Upper lobe of left lung (tissue), 6 donors: ENCODE data around the gene CDH5. TPM values are rescaled to one million over a fixed set of nuclear protein-coding genes. Genes with fewer than 3 reads are reported as not detected.
A peak's percentile ranks its signal among the peaks of the same experiment; 100 is the strongest.

ENCODE experiments used
- ATAC-seq, 2 donors: fragments of 200-7000 bp; cut with Tn5 transposase; one replicate each; pipeline ENCODE4 v1.9.1; 2022; ENCODE audit warnings: mild to moderate bottlenecking in 2 of 2, moderate library complexity in 2 of 2; ENCODE audit not compliant: low FRiP score in 2 of 2
- DNase-seq, 2 donors: peaks; one replicate each; pipeline ENCODE4 v3.0.0-alpha.2; 2019 to 2020
- H3K27ac ChIP-seq, 4 donors: fragments of 200-600 bp; sonication (generic); one replicate each; pipeline ENCODE4 v1.5.1; 2016 to 2019
- H3K27me3 ChIP-seq, 4 donors: fragments of 200-600 bp; sonication (generic); one replicate each; pipeline ENCODE4 v1.5.1; 2017 to 2019
- H3K36me3 ChIP-seq, 4 donors: fragments of 200-600 bp; sonication (generic); one replicate each; pipeline ENCODE4 v1.5.1; 2016 to 2019
- H3K4me1 ChIP-seq, 4 donors: fragments of 200-600 bp; sonication (generic); one replicate each; pipeline ENCODE4 v1.5.1; 2018 to 2019
- H3K4me3 ChIP-seq, 4 donors: fragments of 200-600 bp; sonication (generic); one replicate each; pipeline ENCODE4 v1.5.1; 2017 to 2019; ENCODE audit warnings: mild to moderate bottlenecking in 2 of 4, moderate library complexity in 1 of 4
- H3K9me3 ChIP-seq, 4 donors: fragments of 200-600 bp; sonication (generic); one replicate each; pipeline ENCODE4 v1.5.1; 2018 to 2019
- EP300 ChIP-seq, 4 donors: sonication (generic); formaldehyde crosslinking; IDR thresholded peaks; one replicate each; pipeline ENCODE4 v1.5.1; 2017; ENCODE audit warnings: antibody characterized with exemption in 4 of 4, control low read depth in 2 of 4
- POLR2A ChIP-seq, 4 donors: fragments of 450-650 bp; IDR thresholded peaks; one replicate each; pipeline ENCODE4 v1.5.1; 2016 to 2017; ENCODE audit warnings: antibody characterized with exemption in 4 of 4, mild to moderate bottlenecking in 2 of 4
- POLR2AphosphoS5 ChIP-seq, 2 donors: sonication (generic); formaldehyde crosslinking; IDR thresholded peaks; one replicate each; pipeline ENCODE4 v1.5.1; 2017; ENCODE audit warnings: antibody characterized with exemption in 2 of 2
- WGBS, 2 donors: methylation state at CpG; one replicate each; pipeline ENCODE4 v1.1.5; 2017 to 2018; 5-methylcytosine and 5-hydroxymethylcytosine counted together
- total RNA-seq, 6 donors: library from RNA; depleted of rRNA in 4 of 6; stranded (reverse); fragments of >200 nt in 4 of 6; gene quantifications; one replicate each; pipeline versions ENCODE4 v1.1.0 to v1.2.1, GENCODE V29; 2016 to 2021
- TF ChIP-seq, protein P1 (sequence below), 6 experiments: fragments of 450-650 bp in 4 of 6; fragments of 200-600 bp in 2 of 6; sonication (generic) in 2 of 6; IDR thresholded peaks; one replicate each; pipeline ENCODE4 v1.5.1; 2016 to 2019; ENCODE audit warnings: antibody characterized with exemption in 6 of 6
- donor health status: DM: no; HTN: no; CAD: no; lungs with moderate emphysema.
- donor health status: DM: no; HTN: yes; CAD: no; lungs with severe emphysema.

Gene CDH5
- total RNA-seq, 6 donors from 2014 or later = 54.5 to 146 (median 89.8) TPM

DNA sequence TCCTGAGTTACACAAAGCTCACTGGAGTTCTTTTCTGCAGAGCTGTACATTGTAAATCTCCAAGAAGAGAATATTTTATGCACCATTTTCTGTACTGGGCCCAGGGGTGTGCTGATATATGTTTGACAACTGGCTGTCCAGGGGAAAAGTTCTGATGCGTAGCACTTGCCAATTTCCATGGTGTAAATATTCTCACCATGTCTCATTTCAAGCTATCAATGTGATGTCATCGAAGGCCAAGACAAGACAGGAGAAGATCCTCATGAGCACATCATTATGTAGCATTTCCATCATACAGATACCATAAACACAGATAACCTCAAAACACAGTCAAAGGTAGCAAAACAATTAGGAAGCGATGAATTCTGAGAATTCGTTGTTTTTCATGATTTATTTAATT, 18.9 kb downstream of the CDH5 start:
- Histone ChIP-seq H3K36me3 (peaks cover 0 to 38% (median 4%) of the 10 kb centered on the region in 4 donors), H3K27me3 (no peaks in the 10 kb centered on the region), H3K27ac (no peak overlapping the region), H3K9me3 (no peaks in the 10 kb centered on the region), H3K4me3 (no peak overlapping the region), H3K4me1 (peaks cover 7 to 26% (median 14%) of the 10 kb centered on the region in 4 donors)
- no peak for ATAC-seq
- DNase-seq = no peak
- WGBS, 2 donors = 84 to 85% methylated on average over 4 of the region's 4 CpGs
- TF ChIP-seq POLR2A (IDR thresholded peaks at IDR 0.05) (no peak), EP300 (IDR thresholded peaks at IDR 0.05) (no peak), POLR2AphosphoS5 (IDR thresholded peaks at IDR 0.05) (no peak)
- TF ChIP-seq, protein P1, sequence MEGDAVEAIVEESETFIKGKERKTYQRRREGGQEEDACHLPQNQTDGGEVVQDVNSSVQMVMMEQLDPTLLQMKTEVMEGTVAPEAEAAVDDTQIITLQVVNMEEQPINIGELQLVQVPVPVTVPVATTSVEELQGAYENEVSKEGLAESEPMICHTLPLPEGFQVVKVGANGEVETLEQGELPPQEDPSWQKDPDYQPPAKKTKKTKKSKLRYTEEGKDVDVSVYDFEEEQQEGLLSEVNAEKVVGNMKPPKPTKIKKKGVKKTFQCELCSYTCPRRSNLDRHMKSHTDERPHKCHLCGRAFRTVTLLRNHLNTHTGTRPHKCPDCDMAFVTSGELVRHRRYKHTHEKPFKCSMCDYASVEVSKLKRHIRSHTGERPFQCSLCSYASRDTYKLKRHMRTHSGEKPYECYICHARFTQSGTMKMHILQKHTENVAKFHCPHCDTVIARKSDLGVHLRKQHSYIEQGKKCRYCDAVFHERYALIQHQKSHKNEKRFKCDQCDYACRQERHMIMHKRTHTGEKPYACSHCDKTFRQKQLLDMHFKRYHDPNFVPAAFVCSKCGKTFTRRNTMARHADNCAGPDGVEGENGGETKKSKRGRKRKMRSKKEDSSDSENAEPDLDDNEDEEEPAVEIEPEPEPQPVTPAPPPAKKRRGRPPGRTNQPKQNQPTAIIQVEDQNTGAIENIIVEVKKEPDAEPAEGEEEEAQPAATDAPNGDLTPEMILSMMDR (IDR thresholded peaks at IDR 0.05) = no peak

DNA sequence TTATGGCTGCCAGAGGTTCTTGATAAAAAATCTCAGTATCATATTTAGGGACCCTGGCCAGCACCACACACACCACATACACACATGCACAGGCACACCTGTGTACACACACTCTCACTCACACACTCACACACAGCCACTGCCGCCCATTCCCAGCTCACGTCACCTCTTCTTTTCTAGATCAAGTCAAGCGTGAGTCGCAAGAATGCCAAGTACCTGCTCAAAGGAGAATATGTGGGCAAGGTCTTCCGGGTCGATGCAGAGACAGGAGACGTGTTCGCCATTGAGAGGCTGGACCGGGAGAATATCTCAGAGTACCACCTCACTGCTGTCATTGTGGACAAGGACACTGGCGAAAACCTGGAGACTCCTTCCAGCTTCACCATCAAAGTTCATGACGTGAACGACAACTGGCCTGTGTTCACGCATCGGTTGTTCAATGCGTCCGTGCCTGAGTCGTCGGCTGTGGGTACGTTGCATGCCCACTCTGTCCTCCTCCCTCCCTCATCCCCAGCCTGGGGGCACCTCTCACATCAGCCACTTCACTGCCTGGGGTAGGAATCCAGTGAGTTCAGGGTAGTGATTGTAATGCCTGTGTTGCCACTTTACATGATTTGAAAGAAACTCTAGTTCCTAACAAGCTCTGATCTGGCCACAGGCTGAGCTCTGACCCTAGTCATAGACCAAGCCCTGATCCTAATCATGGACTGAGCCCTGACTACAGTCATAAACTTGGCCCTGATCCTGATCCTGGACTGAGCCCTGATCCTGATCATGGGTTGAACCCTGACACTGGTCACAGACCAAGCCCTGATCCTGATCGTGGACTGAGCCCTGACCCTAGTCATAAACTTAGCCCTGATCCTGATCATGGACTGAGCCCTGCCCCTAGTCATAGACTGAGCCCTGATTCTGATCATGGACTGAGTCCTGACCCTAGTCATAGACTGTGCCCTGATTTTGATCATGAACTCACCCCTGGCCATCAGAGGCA, 20.4 kb downstream of the CDH5 start:
- peaks cover 6 to 14% (median 12%) of the 10 kb centered on the region in 4 donors for H3K4me1 ChIP-seq
- DNase-seq (peak in 1 of 2 donors; percentile 6), ATAC-seq (no peak)
- H3K4me3 ChIP-seq = no peak overlapping the region
- H3K27ac ChIP-seq = peak overlapping the region in 3 of 4 donors; percentile 30 to 73 (median 49)
- H3K9me3 ChIP-seq = no peaks in the 10 kb centered on the region
- TF ChIP-seq POLR2A (IDR thresholded peaks at IDR 0.05) (no peak), POLR2AphosphoS5 (IDR thresholded peaks at IDR 0.05) (no peak), EP300 (IDR thresholded peaks at IDR 0.05) (no peak)
- TF ChIP-seq, protein P1 (IDR thresholded peaks at IDR 0.05) = no peak
- 68 to 83% methylated on average over 17 to 20 of the region's 20 CpGs for WGBS, 2 donors
- peaks cover 0 to 43% (median 7%) of the 10 kb centered on the region in 4 donors for H3K36me3 ChIP-seq
- H3K27me3 ChIP-seq = no peaks in the 10 kb centered on the region

DNA sequence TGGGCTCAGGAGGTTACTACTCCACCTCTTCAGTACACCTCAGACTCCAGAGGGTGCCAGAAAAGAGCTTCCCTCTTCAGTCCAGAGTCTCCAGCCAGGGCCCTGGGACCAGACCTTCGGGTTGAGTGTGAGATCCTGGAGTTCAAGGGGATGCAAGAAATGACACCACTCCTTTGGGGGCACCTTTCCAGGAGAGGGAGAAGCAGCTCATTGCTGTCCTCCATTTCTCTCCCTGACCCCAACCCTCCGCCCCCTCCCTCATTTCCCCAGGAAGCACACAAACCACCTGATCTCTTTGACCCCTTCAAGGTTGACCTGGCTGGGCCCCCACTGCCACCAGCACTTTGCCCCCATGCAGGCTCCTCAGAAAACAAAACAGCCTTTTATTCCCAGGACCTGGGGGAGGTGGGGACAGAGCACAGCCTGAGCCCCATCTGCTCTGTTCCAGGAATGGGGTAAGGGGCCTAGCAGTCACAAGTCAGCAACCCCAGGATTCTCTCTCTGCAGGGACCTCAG, 21.4 kb downstream of the CDH5 start:
- peaks cover 0 to 50% (median 7%) of the 10 kb centered on the region in 4 donors for H3K36me3 ChIP-seq
- H3K9me3 ChIP-seq = no peaks in the 10 kb centered on the region
- peaks cover 6 to 15% (median 11%) of the 10 kb centered on the region in 4 donors for H3K4me1 ChIP-seq
- peak overlapping the region in 3 of 4 donors; percentile 30 to 73 (median 49) for H3K27ac ChIP-seq
- H3K4me3 ChIP-seq = no peak overlapping the region
- WGBS, 2 donors = 80 to 92% methylated on average over 2 of the region's 2 CpGs
- DNase-seq = peak in 1 of 2 donors; percentile 1
- TF ChIP-seq POLR2AphosphoS5 (IDR thresholded peaks at IDR 0.05) = no peak
- TF ChIP-seq EP300 (IDR thresholded peaks at IDR 0.05) = no peak
- TF ChIP-seq, protein P1 (IDR thresholded peaks at IDR 0.05) = no peak
- no peak for TF ChIP-seq POLR2A (IDR thresholded peaks at IDR 0.05)
- ATAC-seq = no peak
- H3K27me3 ChIP-seq = no peaks in the 10 kb centered on the region

DNA sequence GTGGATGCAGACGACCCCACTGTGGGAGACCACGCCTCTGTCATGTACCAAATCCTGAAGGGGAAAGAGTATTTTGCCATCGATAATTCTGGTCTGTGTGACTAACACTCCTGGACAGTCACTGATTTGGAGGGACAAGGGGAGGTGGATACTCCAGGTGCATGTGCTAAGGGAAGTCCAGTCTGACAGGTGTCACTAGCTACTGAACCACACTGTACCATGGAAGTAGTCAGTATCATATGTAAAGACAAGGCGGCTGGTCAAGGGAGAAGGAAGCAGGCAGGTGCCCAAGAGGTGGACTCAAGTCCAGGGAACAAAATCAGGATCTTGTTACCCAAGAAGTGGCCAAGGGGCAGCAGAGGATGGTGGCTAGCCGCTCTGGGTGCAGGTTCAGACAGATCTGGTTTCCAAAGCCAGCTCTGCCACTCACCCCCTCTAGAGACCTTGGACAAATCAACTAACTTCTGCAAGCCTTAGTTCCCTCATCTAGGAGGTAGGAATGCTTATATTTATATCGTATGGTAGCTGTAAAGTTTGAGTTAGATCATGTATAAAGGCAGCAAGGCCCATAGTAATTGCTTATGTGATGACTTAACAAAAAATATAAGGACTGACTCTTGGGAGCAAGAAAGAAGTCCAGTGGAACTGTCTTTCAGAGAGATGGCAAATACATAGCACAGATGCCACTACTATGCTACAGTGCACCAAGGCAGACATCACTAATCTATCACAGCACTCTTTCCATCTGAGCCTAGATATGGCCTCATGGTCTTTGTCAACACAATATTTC, 22.1 kb downstream of the CDH5 start:
- H3K9me3 ChIP-seq = no peaks in the 10 kb centered on the region
- H3K4me3 ChIP-seq = no peak overlapping the region
- H3K27me3 ChIP-seq = no peaks in the 10 kb centered on the region
- H3K36me3 ChIP-seq = peaks cover 0 to 55% (median 7%) of the 10 kb centered on the region in 4 donors
- WGBS, 2 donors = 70 to 88% methylated on average over 6 of the region's 6 CpGs
- DNase-seq = no peak
- TF ChIP-seq, protein P1 (IDR thresholded peaks at IDR 0.05) = no peak
- no peak for TF ChIP-seq POLR2A (IDR thresholded peaks at IDR 0.05)
- TF ChIP-seq POLR2AphosphoS5 (IDR thresholded peaks at IDR 0.05) = no peak
- no peak for TF ChIP-seq EP300 (IDR thresholded peaks at IDR 0.05)
- peaks cover 2 to 12% (median 8%) of the 10 kb centered on the region in 4 donors for H3K4me1 ChIP-seq
- H3K27ac ChIP-seq = peak overlapping the region in 2 of 4 donors; percentile 49 to 73
- ATAC-seq = no peak
